Activated B cell treated with CpG ODN at 0.5 μM for 24 hours (primary cell): ENCODE measurements around the gene ZNF629. TPM values are rescaled to one million over a fixed set of nuclear protein-coding genes. Genes with fewer than 3 reads are reported as not detected.
A peak's percentile ranks its signal among the peaks of the same experiment; 100 is the strongest.

Experiments
- ATAC-seq: fragments of 200-7000 bp; cut with Tn5 transposase; one replicate; pipeline ENCODE4 v1.10.0; 2021; ENCODE audit warnings: low read depth, mild to moderate bottlenecking, moderate library complexity
- CTCF ChIA-PET: fragments of 350-600 bp; sonication (Branson Sonifier 250); formaldehyde crosslinking; loops from one replicate; lab custom pipeline; 2021; ENCODE audit warnings: antibody characterized with exemption; lab: Charles Lee
- POLR2A ChIA-PET: fragments of 350-600 bp; sonication (Branson Sonifier 250); formaldehyde crosslinking; loops from one replicate; lab custom pipeline; 2021; ENCODE audit warnings: antibody characterized with exemption; lab: Charles Lee
- DNase-seq: peaks from one replicate; pipeline ENCODE4 v3.0.0; 2022
- H3K27ac Mint-ChIP-seq: one replicate; pipeline ENCODE4 v1.8.0; 2020; ENCODE audit warnings: mixed read lengths
- H3K27me3 Mint-ChIP-seq: one replicate; pipeline ENCODE4 v1.8.0; 2021; ENCODE audit warnings: mixed read lengths
- H3K36me3 Mint-ChIP-seq: one replicate; pipeline ENCODE4 v1.8.0; 2021; ENCODE audit warnings: low read depth, mixed read lengths
- H3K4me1 Mint-ChIP-seq: one replicate; pipeline ENCODE4 v1.8.0; 2021; ENCODE audit warnings: mixed read lengths
- H3K4me3 Mint-ChIP-seq: one replicate; pipeline ENCODE4 v1.8.0; 2020; ENCODE audit warnings: mild to moderate bottlenecking, mixed read lengths
- H3K9me3 Mint-ChIP-seq: one replicate; pipeline ENCODE4 v1.8.0; 2020; ENCODE audit warnings: mixed read lengths
- CTCF ChIP-seq: fragments of 200-600 bp; IDR thresholded peaks from one replicate; pipeline ENCODE4 v1.8.0; 2022; ENCODE audit warnings: antibody characterized with exemption, mild to moderate bottlenecking
- intact Hi-C: fragments of 100-400 bp; cut with micrococcal nuclease; formaldehyde crosslinking; loops from one replicate; pipeline ENCODE4 v1.15.1; 2024
- total RNA-seq: library from RNA; stranded (reverse); gene quantifications from 2 replicates; pipeline ENCODE4 v1.2.3, GENCODE V29; 2022

ZNF629 gene
- 9.1 and 9.3 TPM in 2 replicates for total RNA-seq

- peak; percentile 34 for DNase-seq
- H3K4me3 Mint-ChIP-seq, result peak within 1 kb of the TSS; percentile 85
- no peak within 1 kb of the TSS for H3K27ac Mint-ChIP-seq
- ATAC-seq, result peak; percentile 69
- peaks cover 17% of the 10 kb centered on the region for H3K4me1 Mint-ChIP-seq
- peaks cover 15% of the 10 kb centered on the region for H3K36me3 Mint-ChIP-seq
- no peak for TF ChIP-seq CTCF
- no peaks in the 10 kb centered on the region for H3K9me3 Mint-ChIP-seq
- POLR2A ChIA-PET, result interaction anchor here (0.5 to 1.6 kb wide), 6 partner anchors 13 to 135 kb away, joined by 3 to 24 read pairs (median 4); no protein-coding TSS in a partner anchor
- intact Hi-C loops, result loop anchor here (1.0 kb wide), 2 partner anchors 18 to 88 kb away; no protein-coding TSS in a partner anchor
- H3K27me3 Mint-ChIP-seq, result peaks cover 8% of the 10 kb centered on the region
- CTCF ChIA-PET, result interaction anchor here (1.6 kb wide), 1 partner anchor 18 kb away, joined by 5 read pairs; no protein-coding TSS in a partner anchor
Measured at GRCh38 chr16:30786936-30787612, at the start of gene ZNF629. TSS of gene ZNF629 (minus strand) at chr16:30787205. CDS start at chr16:30784482, 2,723 bp downstream.

- TF ChIP-seq CTCF, result no peak
- H3K27me3 Mint-ChIP-seq, result peaks cover 2% of the 10 kb centered on the region
- ChIA-PET CTCF (no interaction called here), POLR2A (no interaction called here)
- H3K9me3 Mint-ChIP-seq, result no peaks in the 10 kb centered on the region
- no peak overlapping the region for H3K27ac Mint-ChIP-seq
- no peaks in the 10 kb centered on the region for H3K36me3 Mint-ChIP-seq
- no peaks in the 10 kb centered on the region for H3K4me1 Mint-ChIP-seq
- no peak for DNase-seq
- ATAC-seq, result no peak
- intact Hi-C loops, result no loop called here
- H3K4me3 Mint-ChIP-seq, result no peak overlapping the region
Measured at GRCh38 chr16:30834130-30834740, 47.2 kb upstream of the ZNF629 start.

GRCh38 chr16:30830072-30830417 is 43.0 kb upstream of the ZNF629 start:
- Mint-ChIP-seq H3K27me3 (peaks cover 10% of the 10 kb centered on the region), H3K4me1 (no peaks in the 10 kb centered on the region), H3K36me3 (no peaks in the 10 kb centered on the region), H3K4me3 (no peak overlapping the region), H3K27ac (no peak overlapping the region), H3K9me3 (no peaks in the 10 kb centered on the region)
- TF ChIP-seq CTCF, result no peak
- DNase-seq (no peak), ATAC-seq (no peak)
- intact Hi-C loops, result no loop called here
- CTCF ChIA-PET, result no interaction called here
- POLR2A ChIA-PET, result interaction anchor here (0.9 kb wide), 1 partner anchor 45 kb away, joined by 3 read pairs; no protein-coding TSS in a partner anchor

- no peak overlapping the region for H3K4me3 Mint-ChIP-seq
- intact Hi-C loops, result no loop called here
- ChIA-PET POLR2A (interaction anchor here (0.9 kb wide), 1 partner anchor 46 kb away, joined by 3 read pairs; no protein-coding TSS in a partner anchor), CTCF (no interaction called here)
- no peak for DNase-seq
- H3K9me3 Mint-ChIP-seq, result no peaks in the 10 kb centered on the region
- no peaks in the 10 kb centered on the region for H3K36me3 Mint-ChIP-seq
- no peak overlapping the region for H3K27ac Mint-ChIP-seq
- no peak for ATAC-seq
- H3K27me3 Mint-ChIP-seq, result peaks cover 10% of the 10 kb centered on the region
- no peaks in the 10 kb centered on the region for H3K4me1 Mint-ChIP-seq
- TF ChIP-seq CTCF, result no peak
Measured at GRCh38 chr16:30829130-30830071, 42.4 kb upstream of the ZNF629 start.
